ENCODE results near the gene USH2A.
"Not testable (repeated sequence)": the region's sequence is repeated elsewhere in the genome, so short reads cannot be mapped to it uniquely, and the experiment has no call there.

Gene USH2A

GRCh38 chr1:216028631-216029030, 394.6 kb downstream of the USH2A start:
- no peak for DNase-seq

DNA sequence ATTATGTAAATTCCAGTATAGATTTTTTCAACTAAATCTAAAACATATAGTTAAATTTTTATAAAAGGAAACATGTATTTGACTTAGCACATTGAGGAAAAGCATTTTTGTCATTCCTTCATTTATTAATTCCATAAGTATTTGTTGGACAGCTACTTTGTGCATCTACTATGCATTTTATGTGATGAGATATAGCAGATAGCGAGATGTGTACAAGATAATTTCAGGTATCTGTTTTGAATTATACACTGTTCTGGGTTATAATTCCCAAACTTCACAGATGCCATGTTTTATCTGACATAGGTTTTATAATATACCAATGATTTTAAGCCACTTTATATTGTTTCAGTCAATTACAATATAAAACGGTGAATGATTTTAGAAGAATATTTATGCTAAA, 398.7 kb downstream of the USH2A start:
- DNase-seq = no peak

- DNase-seq = no peak
Measured at GRCh38 chr1:216020743-216021345, 402.4 kb downstream of the USH2A start.

- no peak for DNase-seq
Measured at GRCh38 chr1:216015116-216015515, 408.1 kb downstream of the USH2A start.

GRCh38 chr1:216014086-216014485, 409.2 kb downstream of the USH2A start:
- DNase-seq = no peak

DNA sequence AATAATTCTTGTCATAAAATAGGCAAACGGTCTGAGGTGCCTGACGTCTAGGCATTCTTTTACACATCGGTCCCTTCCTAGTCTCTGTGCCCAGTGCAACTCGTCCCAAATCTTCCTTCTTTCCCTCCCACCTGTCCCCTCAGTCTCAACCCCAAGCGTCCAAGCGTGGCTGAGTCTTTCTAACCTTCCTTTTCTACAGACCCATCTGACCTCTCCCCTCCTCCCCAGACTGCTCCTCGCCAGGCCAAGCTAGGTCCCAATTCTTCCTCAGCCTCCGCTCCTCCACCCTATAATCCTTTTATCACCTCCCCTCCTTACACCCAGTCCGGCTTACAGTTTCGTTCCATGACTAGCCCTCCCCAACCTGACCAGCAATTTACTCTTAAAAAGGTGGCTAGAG, 413.8 kb downstream of the USH2A start:
- not testable (repeated sequence) for DNase-seq

- DNase-seq = no peak
Measured at GRCh38 chr1:216005916-216006315, 417.3 kb downstream of the USH2A start.

DNA sequence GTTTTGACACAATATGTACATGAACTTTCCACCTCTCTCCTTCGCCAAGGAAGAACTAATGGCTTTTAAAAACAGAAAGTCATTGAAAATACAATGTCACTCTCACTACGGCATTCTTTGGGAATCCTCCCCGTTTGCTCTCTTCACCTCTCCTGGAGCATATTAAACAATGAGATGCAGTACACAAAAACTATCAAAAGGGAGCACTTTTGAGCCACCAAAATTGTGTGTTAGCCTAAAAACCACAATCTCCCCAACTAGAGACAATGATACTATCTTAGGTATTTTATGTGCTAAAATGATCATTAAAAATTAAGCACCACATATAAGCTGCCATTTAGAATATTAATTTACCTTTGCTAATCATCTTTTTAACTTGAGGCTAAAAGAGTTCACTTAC, 430.6 kb downstream of the USH2A start:
- DNase-seq = no peak

GRCh38 chr1:215987092-215987875, 436.0 kb downstream of the USH2A start:
- DNase-seq = no peak

- DNase-seq = no peak
Measured at GRCh38 chr1:215986401-215986800, 436.8 kb downstream of the USH2A start.

- DNase-seq = no peak
Measured at GRCh38 chr1:215983680-215984079, 439.6 kb downstream of the USH2A start.

DNA sequence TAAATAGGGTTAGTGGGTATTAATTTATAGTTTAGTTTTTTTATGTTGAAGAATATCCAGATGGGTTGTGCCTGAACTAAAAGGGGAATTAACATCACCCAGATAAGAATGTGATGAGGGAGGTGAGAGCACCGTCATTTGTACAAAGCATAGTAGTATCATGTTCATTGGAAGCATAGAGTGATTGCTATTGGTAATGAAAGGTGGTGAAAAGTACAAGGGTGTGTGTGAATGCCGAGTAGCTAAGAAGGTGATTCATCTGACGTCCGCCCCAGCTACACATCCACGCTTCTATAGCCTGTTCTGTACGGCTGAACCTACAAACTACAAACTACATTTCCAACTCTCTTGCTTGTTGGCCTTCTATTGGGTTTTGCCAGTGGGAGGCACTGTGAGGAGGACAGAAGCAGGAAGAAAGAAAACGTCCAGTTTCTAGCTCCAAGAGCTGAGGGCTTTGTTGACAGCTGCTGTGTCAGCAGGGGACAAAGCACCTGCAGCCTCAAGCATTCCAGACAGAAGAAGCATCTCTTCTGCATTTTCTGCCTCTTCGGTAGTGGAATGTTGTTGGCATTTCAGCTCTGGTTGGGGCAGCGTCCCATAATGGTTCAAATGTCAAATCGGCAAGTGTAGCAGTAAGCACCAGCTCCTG, 451.3 kb downstream of the USH2A start:
- DNase-seq = no peak

DNA sequence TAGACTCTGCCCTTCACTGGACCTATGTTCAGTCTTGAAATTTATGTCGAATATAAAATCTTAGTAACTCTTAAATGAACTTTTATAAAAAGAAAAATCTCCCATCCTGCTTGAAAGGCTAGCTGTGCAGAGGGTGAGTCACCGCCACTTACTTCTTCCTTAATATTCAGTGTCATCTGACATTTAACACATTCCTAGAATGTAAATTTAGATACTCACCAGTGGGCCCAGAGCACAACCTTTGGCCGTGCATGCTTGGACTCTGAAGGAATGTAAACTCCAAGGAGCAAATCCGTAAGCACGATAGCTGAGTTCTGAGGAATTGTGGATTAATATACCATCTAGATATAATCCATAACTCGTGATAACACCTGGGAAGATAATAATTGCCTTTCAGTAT, 452.8 kb downstream of the USH2A start:
- DNase-seq = no peak

DNA sequence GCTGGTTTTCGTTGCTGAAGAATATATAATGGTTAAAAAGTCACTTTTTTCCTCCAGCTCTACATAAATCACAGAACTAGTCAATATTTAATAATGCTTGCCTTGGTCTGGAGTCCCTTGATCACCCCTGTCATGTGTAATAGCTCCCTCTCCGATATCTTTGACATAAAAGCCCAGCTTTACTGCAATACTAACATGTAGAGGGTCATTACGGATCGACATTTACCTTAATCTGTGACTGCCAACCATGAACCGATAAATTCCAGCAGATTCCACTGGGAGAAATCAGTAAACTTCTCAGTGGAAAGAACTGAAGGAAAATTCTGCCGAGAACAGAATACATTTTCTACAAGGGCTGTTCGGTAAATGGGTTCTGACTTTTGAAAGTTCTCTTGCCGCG, 459.6 kb downstream of the USH2A start:
- DNase-seq = no peak

GRCh38 chr1:215963040-215963439, 460.2 kb downstream of the USH2A start:
- DNase-seq = no peak

DNA sequence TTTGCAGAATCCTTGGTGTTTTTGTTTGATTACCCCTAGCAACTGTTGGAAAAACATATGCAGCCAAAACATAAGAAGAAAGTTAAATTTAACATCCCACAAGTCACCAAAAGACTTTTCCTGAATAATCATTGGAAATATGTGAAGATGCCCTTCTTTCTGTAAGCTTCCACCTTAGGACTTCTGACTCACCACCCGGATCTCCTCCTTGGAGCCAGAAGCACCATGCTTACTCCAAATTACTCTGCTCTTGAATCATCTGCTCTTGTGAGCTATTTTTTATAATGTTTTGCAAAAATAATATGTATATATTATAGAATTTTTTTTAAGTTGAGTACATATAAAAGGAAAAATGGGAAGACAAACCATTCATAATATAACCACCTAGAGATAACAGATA, 464.4 kb downstream of the USH2A start:
- no peak for DNase-seq

DNA sequence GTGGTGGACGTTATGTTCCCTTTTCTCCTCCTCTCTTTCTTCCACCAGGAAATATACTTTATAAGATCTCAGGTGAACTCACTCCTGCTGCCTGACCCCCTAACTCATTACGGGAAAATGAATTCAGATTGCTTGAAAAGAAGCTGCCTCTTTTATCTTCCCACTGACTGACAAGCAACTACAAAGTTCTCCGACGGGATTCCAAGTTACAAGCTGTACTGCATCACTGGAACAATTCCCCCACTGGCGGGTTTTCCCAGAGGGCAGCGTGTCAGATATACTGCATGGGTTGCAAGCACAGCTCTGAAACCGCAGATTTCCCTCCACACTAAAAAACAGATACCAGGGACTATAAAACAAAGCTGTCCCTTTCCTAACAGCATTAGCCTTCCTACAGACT, 465.6 kb downstream of the USH2A start:
- no peak for DNase-seq

DNA sequence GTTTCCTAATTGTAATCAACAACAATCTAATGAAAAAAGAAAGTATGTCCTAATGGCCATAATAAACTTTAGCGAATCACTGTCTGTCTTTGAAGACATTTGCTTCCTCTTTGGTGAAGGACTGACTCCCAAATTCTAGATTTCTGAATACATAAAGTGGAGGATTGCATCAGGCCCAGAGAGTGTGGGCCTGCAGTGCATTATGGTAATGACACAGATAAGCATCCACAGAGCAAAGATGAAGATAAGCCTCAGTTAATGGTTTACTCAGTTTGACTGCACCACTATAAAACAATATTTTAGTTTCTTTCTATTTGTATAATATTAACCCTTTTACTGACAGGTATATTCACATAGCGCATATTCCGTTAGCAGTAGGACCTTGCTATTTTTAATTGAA, 490.7 kb downstream of the USH2A start:
- no peak for DNase-seq

DNA sequence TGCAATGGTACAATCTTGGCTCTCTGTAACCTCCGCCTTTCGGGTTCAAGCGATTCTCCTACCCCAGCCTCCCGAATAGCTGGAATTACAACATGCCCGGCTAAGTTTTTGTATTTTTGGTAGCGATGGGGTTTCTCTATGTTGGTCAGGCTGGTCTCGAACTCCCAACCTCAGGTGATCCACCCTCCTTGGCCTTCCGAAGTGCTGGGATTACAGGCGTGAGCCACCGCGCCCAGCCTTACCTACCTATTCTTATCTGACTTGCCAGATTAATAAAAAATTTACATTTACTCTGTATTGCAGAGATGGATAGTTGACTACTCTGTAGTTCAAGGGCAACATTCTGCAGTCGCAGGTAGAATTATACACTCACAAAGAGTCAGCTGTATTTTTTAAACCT, 496.6 kb downstream of the USH2A start:
- DNase-seq = no peak

DNA sequence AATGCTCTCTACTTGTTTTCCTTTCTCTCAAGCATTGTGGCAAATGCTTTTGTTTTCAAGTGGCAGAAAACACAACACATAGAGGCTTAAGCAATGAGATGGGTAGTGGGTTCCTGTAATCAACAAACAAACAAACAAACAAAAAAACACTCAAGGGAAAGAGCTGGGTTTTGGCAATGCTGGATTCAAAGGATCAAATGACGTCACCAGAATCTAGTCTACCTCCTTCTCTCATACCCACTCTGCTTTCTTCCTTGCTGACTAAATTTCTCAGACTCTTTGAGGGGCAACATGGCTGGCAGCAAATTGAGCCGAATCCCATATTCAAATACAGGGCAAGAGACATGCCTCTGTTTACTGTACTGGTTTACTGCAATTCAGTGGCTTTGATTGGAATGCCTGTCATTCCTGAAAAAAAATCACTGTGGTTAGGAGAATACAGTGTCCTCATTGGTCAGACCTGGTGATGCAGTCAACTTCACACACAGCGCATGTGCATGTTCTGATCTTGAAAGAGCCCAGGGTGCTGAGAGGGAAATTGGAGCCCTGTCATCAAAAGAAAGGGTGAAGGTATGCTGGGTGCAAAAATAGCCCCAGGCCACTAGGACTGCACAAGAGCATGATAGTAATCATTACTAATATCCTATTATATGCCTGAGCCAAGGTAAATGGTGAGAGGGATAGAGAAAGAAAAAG, 500.0 kb downstream of the USH2A start:
- DNase-seq = no peak

- no peak for DNase-seq
Measured at GRCh38 chr1:215911406-215911968, 511.8 kb downstream of the USH2A start.

DNA sequence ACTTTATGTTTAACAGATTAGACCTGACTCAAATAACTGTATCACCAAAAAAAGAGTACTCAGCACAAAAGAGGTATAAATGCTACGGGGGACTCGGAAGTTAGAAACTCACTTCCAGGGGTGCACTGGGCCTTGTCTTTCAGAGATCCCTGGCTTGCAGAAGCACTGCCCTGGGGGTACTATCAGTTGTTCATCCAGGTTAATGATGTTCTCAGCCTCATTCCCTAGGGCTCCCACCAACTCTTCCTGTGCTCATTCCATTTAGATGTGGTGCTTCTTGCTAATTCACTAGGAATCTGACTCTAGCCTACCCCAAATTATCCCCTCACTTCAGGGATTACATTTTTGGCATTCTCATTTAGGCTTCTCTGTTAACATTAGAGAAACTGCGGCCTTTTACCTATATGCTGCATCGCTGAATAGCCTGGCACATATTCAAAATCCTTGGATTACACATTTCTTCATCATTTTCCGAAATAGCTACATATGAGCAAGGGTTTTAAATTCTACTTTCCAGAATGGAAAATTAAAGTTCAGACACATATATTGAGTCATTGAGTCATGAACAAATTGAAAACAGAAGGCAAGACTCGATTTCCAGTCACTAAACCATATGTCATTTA, 517.6 kb downstream of the USH2A start:
- no peak for DNase-seq

DNA sequence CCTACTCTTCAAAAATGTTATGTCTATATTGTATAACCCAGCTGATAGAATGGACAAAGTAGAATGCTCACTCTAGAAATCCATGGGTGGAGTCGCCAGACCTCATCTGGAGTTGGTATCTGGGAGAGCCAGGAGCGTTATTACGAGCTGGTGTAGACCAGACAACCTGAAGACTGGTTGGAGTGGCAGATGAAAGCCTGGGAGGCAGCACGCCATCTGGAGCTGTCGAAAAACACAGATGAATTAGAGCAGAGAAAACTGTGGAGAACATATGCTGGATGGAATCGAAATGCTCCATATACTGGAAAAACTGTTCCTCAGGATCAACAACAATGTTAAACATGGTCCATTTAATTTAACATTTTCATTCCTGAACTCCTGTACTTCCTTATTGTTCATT, 522.6 kb downstream of the USH2A start:
- DNase-seq = no peak

Data from CD4-positive, alpha-beta T cell treated with Interferon alpha-2 for 1 hour (primary cell).